Transverse colon (tissue), 4 donors: ENCODE results near the gene CLDN14. TPM values are rescaled to one million over a fixed set of nuclear protein-coding genes. Genes with fewer than 3 reads are reported as not detected.

Source experiments
- DNase-seq: peaks from one replicate; pipeline ENCODE4 v3.0.0-alpha.2; 2019
- H3K27ac ChIP-seq, 4 donors: fragments of 200-600 bp; sonication (generic); 2 replicates each; pipeline ENCODE4 v1.5.1; 2016 to 2018; ENCODE audit warnings: inconsistent platforms in 4 of 4
- H3K27me3 ChIP-seq: fragments of 200-600 bp; sonication (generic); 2 replicates; pipeline ENCODE4 v1.5.1; 2017; ENCODE audit warnings: inconsistent platforms
- H3K36me3 ChIP-seq, 4 donors: fragments of 200-600 bp; sonication (generic); 2 replicates each; pipeline ENCODE4 v1.5.1; 2017 to 2019; ENCODE audit warnings: inconsistent platforms in 4 of 4
- H3K4me1 ChIP-seq, 4 donors: fragments of 200-600 bp; sonication (generic); 2 replicates each; pipeline ENCODE4 v1.5.1; 2017 to 2020; ENCODE audit warnings: inconsistent platforms in 4 of 4
- H3K4me3 ChIP-seq, 4 donors: fragments of 200-600 bp; sonication (generic); 1 replicate in 1 of 4; 2 replicates in 3 of 4; pipeline versions ENCODE4 v1.5.1 to v1.6.1; 2017 to 2019; ENCODE audit warnings: inconsistent platforms in 4 of 4
- H3K9me3 ChIP-seq, 2 donors: fragments of 200-600 bp; sonication (generic); 2 replicates each; pipeline ENCODE4 v1.5.1; 2017 to 2019; ENCODE audit warnings: inconsistent platforms in 2 of 2
- EP300 ChIP-seq: sonication (generic); formaldehyde crosslinking; IDR thresholded peaks from one replicate; pipeline ENCODE4 v1.6.1; 2017; ENCODE audit warnings: antibody characterized with exemption, low read depth
- POLR2A ChIP-seq: fragments of 450-650 bp; IDR thresholded peaks from one replicate; pipeline ENCODE4 v1.6.1; 2016; ENCODE audit warnings: antibody characterized with exemption, mild to moderate bottlenecking, moderate library complexity
- POLR2AphosphoS5 ChIP-seq, 3 donors: sonication (generic); formaldehyde crosslinking; IDR thresholded peaks; one replicate each; pipeline ENCODE4 v1.6.1; 2016; ENCODE audit warnings: antibody characterized with exemption in 3 of 3
- WGBS, 2 donors: methylation state at CpG; one replicate each; pipeline ENCODE4 v1.1.5; 2018; ENCODE audit warnings: low coverage in 1 of 2; 5-methylcytosine and 5-hydroxymethylcytosine counted together
- in situ Hi-C, 4 donors: fragments of 200-750 bp; cut with MboI; loops; one replicate each; pipeline versions ENCODE4 v1.15.0 to v1.15.1; 2017; ENCODE audit warnings: low sequenced_read_pairs in 3 of 4, low pct_ligation_motif_present in 1 of 4, low pct_unique_long_range_greater_than_20kb in 1 of 4
- intact Hi-C: fragments of 100-400 bp; cut with DNase I; formaldehyde crosslinking; loops from one replicate; pipeline ENCODE4 v1.15.1; 2023; ENCODE audit warnings: low total_unique reads
- total RNA-seq, 4 donors: library from RNA; depleted of rRNA; stranded (reverse); fragments of >200 nt; gene quantifications; one replicate each; pipeline ENCODE4 v1.1.0, GENCODE V29; 2016
- TF ChIP-seq, protein P1 (sequence below), 5 experiments: fragments of 200-600 bp in 3 of 5; fragments of 450-650 bp in 2 of 5; sonication (generic) in 3 of 5; IDR thresholded peaks; 1 replicate in 2 of 5; 2 replicates in 3 of 5; pipeline ENCODE4 v1.5.1; 2016 to 2017; ENCODE audit warnings: antibody characterized with exemption in 5 of 5, inconsistent platforms in 3 of 5, mild to moderate bottlenecking in 2 of 5, moderate library complexity in 1 of 5

Gene CLDN14
- total RNA-seq, 4 donors from 2014 or later, result not detected

DNA sequence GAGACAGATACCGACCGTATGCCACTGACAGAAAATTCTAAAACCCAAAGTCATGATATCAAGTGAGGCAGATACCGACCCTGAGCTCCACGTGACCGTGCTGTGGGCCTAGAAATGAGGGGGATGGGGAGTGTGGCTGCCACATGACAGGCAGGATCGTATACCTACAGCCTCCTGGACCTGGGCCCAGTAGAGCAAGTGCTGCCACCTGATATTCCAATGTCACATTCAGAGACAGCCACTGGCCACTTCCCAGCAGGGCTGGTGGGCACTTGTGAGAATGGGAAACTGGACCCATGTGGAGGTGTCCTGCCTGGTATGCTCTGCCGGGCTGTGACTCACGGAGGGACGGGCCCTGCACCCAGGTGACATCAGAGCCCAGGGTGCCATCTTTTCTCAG, 44.6 kb upstream of the CLDN14 start:
- DNase-seq, result no peak
- Histone ChIP-seq H3K27ac (no peak overlapping the region), H3K4me3 (no peak overlapping the region), H3K9me3 (no peaks in the 10 kb centered on the region), H3K36me3 (no peaks in the 10 kb centered on the region), H3K4me1 (no peaks in the 10 kb centered on the region), H3K27me3 (peaks cover 33% of the 10 kb centered on the region)
- in situ Hi-C loops, result loop anchor here in 1 of 4 donors (25.0 kb wide), 1 partner anchor 413 kb away; no protein-coding TSS in a partner anchor
- intact Hi-C loops, result no loop called here
- TF ChIP-seq POLR2A, result no peak
- TF ChIP-seq, protein P1, sequence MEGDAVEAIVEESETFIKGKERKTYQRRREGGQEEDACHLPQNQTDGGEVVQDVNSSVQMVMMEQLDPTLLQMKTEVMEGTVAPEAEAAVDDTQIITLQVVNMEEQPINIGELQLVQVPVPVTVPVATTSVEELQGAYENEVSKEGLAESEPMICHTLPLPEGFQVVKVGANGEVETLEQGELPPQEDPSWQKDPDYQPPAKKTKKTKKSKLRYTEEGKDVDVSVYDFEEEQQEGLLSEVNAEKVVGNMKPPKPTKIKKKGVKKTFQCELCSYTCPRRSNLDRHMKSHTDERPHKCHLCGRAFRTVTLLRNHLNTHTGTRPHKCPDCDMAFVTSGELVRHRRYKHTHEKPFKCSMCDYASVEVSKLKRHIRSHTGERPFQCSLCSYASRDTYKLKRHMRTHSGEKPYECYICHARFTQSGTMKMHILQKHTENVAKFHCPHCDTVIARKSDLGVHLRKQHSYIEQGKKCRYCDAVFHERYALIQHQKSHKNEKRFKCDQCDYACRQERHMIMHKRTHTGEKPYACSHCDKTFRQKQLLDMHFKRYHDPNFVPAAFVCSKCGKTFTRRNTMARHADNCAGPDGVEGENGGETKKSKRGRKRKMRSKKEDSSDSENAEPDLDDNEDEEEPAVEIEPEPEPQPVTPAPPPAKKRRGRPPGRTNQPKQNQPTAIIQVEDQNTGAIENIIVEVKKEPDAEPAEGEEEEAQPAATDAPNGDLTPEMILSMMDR (IDR thresholded peaks at IDR 0.05), result no peak
- no peak for TF ChIP-seq EP300
- TF ChIP-seq POLR2AphosphoS5 (IDR thresholded peaks at IDR 0.05), result no peak
- 74% methylated on average over 9 of the region's 9 CpGs; no CpG with 5 or more reads in 1 of the 2 donors for WGBS, 2 donors

DNA sequence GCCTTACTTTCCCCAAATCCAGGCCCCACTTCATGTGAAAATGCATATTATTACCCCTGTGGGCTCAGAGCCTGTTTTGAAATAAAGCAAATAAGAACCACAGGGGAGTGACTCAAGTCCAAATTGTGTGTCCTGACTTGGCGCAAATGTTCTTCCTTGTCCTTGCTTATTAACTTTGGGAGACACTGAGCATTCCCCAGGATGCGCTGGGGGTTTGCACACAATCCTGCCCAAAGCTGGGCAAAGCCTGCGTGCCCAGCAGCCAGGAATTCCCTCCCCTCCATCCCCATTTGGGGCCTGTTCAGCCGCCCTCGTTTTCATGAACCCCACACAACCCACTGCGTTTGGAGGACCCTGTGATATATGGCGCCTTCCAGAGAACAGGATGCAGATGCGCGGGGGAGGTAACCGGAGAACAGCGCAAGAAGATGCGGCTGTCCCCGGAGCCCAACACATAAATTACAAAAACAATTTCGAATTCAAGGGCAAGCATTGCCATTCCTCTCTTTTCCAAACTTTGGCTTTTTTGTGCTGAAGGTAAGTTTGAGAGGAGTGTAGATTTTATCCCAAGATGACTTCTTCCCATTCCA, 42.4 kb upstream of the CLDN14 start:
- 76 to 100% methylated on average over 1 to 14 of the region's 14 CpGs for WGBS, 2 donors
- H3K4me1 ChIP-seq, result no peaks in the 10 kb centered on the region
- no peak overlapping the region for H3K27ac ChIP-seq
- in situ Hi-C loops (loop anchor here in 1 of 4 donors (25.0 kb wide), 1 partner anchor 415 kb away; no protein-coding TSS in a partner anchor), intact Hi-C loops (no loop called here)
- no peak for TF ChIP-seq POLR2AphosphoS5 (IDR thresholded peaks at IDR 0.05)
- no peak for TF ChIP-seq POLR2A
- no peak for TF ChIP-seq EP300
- TF ChIP-seq, protein P1 (IDR thresholded peaks at IDR 0.05), result no peak
- H3K27me3 ChIP-seq, result peaks cover 18% of the 10 kb centered on the region
- no peak overlapping the region for H3K4me3 ChIP-seq
- H3K9me3 ChIP-seq, result no peaks in the 10 kb centered on the region
- no peak for DNase-seq
- no peaks in the 10 kb centered on the region for H3K36me3 ChIP-seq

DNA sequence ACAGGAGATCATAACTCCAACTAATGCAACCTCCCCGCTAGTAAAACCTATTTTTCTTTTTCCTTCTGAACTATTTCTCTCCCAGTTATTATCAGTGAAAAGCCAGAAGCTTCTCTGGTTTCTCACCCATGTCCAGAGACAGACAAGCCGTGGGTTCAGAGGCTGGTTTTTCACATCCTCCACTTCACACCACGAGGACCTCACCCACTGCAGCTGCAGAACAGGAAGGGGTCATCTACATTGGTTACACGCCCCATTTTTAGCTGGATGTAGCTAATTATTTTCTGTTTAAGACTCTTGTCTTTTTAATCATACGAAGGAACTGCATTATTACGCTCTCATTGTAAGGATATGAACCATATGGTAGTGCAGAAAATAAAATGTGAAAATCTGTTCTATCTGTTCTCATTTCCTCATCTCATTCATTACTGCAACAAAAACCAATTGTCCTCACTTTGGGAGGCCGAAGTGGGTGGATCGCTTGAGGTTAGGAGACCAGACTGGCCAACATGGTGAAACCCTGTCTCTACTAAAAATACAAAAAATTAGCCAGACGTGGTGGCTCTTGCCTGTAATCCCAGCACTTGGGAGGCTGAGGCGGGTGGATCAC, 39.1 kb upstream of the CLDN14 start:
- peaks cover 15% of the 10 kb centered on the region for H3K27me3 ChIP-seq
- no peak for TF ChIP-seq EP300
- TF ChIP-seq POLR2A, result no peak
- no peak for TF ChIP-seq POLR2AphosphoS5 (IDR thresholded peaks at IDR 0.05)
- no peak for DNase-seq
- H3K36me3 ChIP-seq, result no peaks in the 10 kb centered on the region
- in situ Hi-C loops, result loop anchor here in 1 of 4 donors (25.0 kb wide), 1 partner anchor 418 kb away; no protein-coding TSS in a partner anchor
- WGBS, 2 donors, result 73 to 77% methylated on average over 8 to 10 of the region's 10 CpGs
- H3K9me3 ChIP-seq, result no peaks in the 10 kb centered on the region
- no peak overlapping the region for H3K27ac ChIP-seq
- no peaks in the 10 kb centered on the region for H3K4me1 ChIP-seq
- intact Hi-C loops, result no loop called here
- H3K4me3 ChIP-seq, result no peak overlapping the region

DNA sequence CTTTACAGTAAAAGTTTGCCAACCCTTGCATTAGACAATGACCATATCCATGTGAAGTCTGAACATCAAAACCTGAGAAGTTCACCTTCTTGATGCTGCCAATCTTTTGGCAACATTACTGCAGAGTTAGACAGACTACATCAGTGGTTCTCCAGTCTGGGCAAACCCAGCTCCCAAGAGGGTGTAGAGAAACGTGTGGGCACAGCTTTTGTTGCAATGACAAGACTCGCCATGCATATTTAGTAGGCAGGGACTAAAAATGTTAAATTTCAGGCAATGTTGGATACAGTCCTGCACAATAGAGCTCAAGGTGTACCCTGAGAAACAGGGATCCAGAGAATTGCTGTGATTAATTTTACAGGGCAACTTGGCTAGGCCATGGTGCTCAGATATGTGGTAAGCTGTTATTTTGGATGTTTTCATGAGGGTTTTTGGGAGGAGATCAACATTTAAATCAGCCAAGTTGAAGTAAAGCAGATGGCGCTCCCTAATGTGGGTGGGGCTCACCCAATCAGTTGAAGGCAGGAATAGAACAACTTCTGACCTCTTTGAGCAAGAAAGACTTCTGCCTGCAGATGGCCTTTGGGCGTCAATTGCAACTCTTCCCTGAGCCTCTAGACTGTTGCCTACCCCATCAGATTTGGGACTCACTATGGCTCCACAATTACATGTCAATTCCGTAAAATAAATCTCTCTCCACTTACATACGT, 37.6 kb upstream of the CLDN14 start:
- Histone ChIP-seq H3K4me3 (no peak overlapping the region), H3K27ac (no peak overlapping the region), H3K27me3 (peaks cover 25% of the 10 kb centered on the region), H3K4me1 (no peaks in the 10 kb centered on the region), H3K36me3 (no peaks in the 10 kb centered on the region), H3K9me3 (no peaks in the 10 kb centered on the region)
- intact Hi-C loops, result no loop called here
- TF ChIP-seq, protein P1 (IDR thresholded peaks at IDR 0.05), result no peak
- TF ChIP-seq POLR2A (no peak), EP300 (no peak), POLR2AphosphoS5 (IDR thresholded peaks at IDR 0.05) (no peak)
- 79 to 95% methylated on average over 3 to 6 of the region's 6 CpGs for WGBS, 2 donors
- DNase-seq, result no peak
- in situ Hi-C loops, result loop anchor here in 1 of 4 donors (25.0 kb wide), 1 partner anchor 420 kb away; no protein-coding TSS in a partner anchor
